NCI-H2171 treated with DMSO at 0.1 percent for 48 hours (cell line): ENCODE measurements around the gene STON2.
"Not testable (repeated sequence)": the region's sequence is repeated elsewhere in the genome, so short reads cannot be mapped to it uniquely, and the experiment has no call there.

ENCODE experiments used
- DNase-seq: peaks from one replicate; lab custom pipeline; 2025; lab: John Stamatoyannopoulos, UW

Gene STON2

DNA sequence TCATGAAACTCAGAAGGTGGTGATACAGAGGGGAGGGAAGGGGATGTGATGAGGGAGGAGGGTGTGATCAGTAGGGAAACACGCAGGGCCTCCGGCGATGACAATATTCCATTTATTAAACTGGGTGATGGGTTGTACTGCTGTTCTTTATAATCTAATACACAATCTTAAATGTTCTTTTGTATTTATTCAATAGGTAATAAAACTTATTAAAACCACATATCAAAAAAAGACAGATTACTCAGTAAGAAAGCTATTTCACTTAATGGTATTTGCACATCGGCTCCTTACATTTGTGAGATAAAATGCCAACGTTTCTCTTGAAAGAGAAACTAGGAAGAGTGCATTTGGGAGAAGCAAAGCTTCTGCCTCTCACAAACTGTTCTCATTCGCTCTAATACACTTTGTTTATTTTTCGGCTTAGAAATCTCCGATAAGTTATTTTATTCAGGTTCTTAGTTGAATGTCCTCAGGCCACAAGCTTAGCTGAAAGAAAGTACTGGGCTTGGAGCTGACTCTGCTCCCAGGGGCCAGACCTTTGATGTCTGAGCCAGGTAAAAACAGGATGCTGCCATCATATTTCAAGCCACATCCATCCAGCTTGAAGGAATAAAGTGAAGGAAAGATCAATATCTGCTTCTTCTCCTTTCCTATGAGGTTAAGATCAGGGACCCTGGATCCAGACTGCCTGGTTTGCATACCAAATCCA is 17.5 kb downstream of the STON2 start:
- DNase-seq, result no peak

GRCh38 chr14:81380009-81380408 is 20.1 kb downstream of the STON2 start:
- DNase-seq, result not testable (repeated sequence)

GRCh38 chr14:81371802-81372201 is 28.3 kb downstream of the STON2 start:
- DNase-seq, result peak; percentile 95

GRCh38 chr14:81367563-81367962 is 32.6 kb downstream of the STON2 start:
- no peak for DNase-seq

GRCh38 chr14:81366884-81367283 is 33.2 kb downstream of the STON2 start:
- DNase-seq, result no peak

DNA sequence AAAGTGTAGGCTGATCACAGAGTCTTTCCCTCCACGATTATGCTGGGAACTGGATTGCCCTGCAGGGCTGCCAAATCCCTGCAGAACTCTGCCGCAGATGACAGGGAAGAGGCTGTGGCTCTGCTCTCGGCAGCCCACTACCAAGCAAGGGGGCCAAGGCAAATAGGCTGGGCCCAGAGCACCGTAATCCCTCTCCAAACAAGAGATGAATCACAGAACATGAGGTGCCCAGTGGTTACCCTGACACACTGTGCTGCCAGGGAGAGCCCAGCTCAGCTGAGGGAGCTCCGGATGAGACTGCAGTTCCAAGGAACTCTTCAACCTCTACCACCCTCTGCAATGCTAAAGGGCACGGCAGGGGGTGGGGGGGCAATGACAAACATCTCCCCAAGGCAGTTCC is 33.9 kb downstream of the STON2 start:
- DNase-seq, result no peak

- DNase-seq, result peak; percentile 95
Observed at GRCh38 chr14:81363746-81364378, 36.3 kb downstream of the STON2 start.

DNA sequence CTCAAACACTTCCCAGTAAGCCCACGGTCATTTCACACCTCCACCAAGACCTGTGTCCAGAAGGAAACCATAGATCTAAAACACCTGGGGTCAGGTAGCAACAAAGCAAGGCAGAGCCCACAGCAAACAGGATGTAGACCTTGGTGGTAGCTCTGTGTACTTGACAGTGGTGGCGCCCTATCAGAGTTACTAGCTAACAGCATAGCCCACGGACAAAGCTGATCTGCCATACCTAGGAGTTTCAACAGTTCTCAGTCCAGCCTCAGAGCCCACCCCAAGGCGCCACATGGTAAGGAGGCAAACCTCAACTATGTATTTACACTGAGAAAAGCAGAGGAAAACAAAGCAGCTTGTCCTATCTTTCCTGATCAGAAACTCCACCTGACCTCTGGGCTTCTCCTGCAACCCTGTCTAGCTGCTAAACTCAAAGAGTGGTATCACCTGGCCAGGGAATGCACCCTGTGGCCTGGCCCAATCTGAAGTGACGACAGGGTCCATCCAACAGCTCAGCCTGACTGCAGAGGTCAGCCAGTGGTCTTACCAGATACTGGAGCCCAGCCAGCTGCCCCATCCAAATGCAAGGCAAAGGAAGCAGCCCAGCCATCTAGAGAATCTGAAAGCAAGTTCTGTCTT is 46.3 kb downstream of the STON2 start:
- no peak for DNase-seq

GRCh38 chr14:81352413-81352812 is 47.7 kb downstream of the STON2 start:
- DNase-seq, result no peak

GRCh38 chr14:81351205-81351604 is 48.9 kb downstream of the STON2 start:
- no peak for DNase-seq

DNA sequence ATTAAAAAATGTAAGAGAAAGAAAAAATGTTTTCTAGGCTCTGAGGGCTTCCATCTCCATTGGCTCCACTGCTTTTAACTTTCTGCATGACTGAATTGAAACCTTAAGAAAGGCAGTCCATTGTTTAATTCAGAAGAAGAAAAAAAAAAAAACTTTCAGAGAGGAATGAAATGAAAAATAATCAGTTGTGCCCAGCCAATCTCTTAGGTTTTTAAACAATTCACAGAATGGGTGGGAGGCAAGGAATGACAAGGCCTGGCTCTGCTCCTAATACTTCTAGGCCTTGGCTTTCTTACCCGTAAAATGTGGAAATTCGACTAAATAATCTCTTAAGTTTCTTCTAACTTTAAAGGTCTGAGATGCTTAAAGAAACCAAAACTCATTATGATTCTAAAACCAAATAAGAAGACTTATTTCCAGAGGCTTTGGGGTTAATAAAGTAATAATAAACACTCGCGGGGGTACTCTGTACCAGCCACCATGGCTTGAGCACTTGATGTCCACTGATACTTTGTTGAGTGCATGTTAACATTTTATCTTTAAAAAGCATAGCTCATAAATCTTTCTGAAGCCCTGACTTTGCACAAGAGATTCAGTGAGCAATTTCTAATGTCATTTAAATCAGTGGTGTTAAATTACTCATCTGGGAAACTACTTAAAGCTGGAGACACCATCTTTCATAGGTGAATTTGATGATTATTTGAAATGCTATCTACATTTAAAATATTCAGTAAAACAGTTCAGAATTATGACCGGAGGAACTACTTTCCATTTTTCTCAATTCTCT is 49.6 kb downstream of the STON2 start:
- DNase-seq, result peak; percentile 36

DNA sequence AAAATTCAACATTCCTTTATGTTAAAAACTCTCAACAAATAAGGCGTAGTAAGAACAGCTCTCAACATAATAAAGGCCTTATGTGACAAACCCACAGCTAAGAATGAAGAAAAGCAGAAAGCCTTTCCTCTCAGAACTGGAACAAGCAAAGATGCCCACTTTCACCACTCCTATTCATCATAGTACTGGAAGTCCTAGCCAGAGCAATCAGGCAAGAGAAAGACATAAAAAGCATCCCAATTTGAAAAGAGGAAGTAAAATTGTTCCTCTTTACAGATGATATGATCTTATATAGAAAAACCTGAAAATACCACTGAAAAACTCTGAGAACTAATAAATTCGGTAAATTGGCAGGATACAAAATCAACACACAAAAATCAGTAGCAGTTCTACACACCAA is 52.1 kb downstream of the STON2 start:
- no peak for DNase-seq

- no peak for DNase-seq
Observed at GRCh38 chr14:81345781-81346180, 54.3 kb downstream of the STON2 start.

GRCh38 chr14:81344481-81345160 is 55.5 kb downstream of the STON2 start:
- DNase-seq, result no peak

- no peak for DNase-seq
Observed at GRCh38 chr14:81343701-81344100, 56.4 kb downstream of the STON2 start.

GRCh38 chr14:81342850-81343580 is 57.1 kb downstream of the STON2 start:
- no peak for DNase-seq

DNA sequence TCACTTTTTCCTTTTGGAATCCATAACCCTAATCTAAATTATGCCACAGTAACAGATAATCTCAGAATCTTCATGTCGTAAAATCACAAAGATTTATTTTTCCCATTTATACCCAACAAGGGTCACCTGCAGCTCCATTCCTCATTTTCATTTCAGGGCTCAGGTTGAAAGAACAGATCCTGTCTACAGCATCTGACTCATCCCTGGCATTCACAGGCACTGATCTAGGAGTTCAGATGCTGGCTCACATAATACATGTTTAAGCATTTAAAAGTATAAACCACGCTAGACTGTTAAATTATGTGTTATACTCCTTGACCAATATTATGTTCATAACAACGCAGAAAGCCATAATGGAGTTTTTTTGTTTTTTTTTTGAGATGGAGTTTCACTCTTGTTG is 58.3 kb downstream of the STON2 start:
- DNase-seq, result no peak

- DNase-seq, result no peak
Observed at GRCh38 chr14:81341370-81341769, 58.8 kb downstream of the STON2 start.

DNA sequence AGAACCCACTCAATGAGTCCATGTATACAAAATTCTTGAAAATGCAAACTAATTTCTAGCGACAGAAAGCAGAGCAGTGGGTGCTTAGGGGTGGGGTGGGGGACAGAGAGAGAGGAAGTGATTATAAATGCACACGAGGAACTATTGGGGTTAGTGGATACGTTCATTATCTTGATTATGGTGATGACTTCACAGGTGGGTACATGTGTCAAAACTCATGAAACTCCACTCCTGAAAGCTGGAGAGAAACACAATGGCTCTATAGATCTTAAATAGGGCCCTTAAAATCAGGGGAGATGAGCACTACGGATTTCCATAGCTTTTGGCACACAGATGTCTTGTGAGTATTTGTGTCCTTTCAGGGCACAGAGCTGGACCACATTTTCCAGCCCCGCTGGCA is 59.9 kb downstream of the STON2 start:
- no peak for DNase-seq

GRCh38 chr14:81337073-81337472 is 63.1 kb downstream of the STON2 start:
- no peak for DNase-seq

DNA sequence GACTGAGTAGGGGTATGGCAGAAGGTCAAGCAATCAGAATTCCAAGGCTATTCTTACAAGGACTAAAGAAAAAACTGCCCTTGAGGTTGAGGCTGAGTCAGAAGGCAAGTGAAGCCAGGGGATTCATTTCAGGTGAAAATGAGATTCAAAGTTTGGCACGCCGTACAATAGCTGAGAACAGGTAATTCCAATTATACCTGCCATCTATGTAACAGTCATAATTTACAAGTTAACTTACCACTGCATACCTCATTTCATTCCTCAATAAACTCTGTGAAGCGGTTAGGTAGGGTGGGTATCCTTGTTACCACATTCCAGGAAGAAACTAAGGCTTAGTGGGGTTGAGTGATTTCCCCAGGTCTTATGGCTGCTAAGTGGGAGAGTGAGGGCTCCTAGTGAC is 64.1 kb downstream of the STON2 start:
- DNase-seq, result no peak
